MG63 (cell line): ENCODE results near the gene MAF. TPM values are rescaled to one million over a fixed set of nuclear protein-coding genes. Genes with fewer than 3 reads are reported as not detected.

ENCODE experiments used
- DNase-seq: peaks from one replicate; pipeline ENCODE4 v3.0.0-alpha.2; 2020
- H3K27me3 ChIP-seq: fragments of 250-450 bp; sonication (Bioruptor Pico); 2 replicates; pipeline ENCODE4 v1.5.1; 2020; ENCODE audit warnings: mild to moderate bottlenecking, moderate library complexity
- H3K36me3 ChIP-seq: fragments of 250-450 bp; sonication (Bioruptor Pico); 2 replicates; pipeline ENCODE4 v1.5.1; 2020; ENCODE audit warnings: mild to moderate bottlenecking, moderate library complexity
- H3K4me3 ChIP-seq: fragments of 250-450 bp; sonication (Bioruptor Pico); 2 replicates; pipeline ENCODE4 v1.5.1; 2020; ENCODE audit warnings: mild to moderate bottlenecking, moderate library complexity
- H3K9me3 ChIP-seq: fragments of 250-450 bp; sonication (Bioruptor Pico); 2 replicates; pipeline ENCODE4 v1.5.1; 2020; ENCODE audit warnings: mild to moderate bottlenecking, moderate library complexity
- total RNA-seq: library from RNA; depleted of rRNA; stranded (reverse); fragments of >200 nt; shearing (Covaris generic); gene quantifications from 2 replicates; pipeline ENCODE4 v1.2.3, GENCODE V29; 2014; ENCODE audit warnings: low replicate concordance

The MAF gene
- total RNA-seq, 1 experiment from 2014 or later = not detected

DNA sequence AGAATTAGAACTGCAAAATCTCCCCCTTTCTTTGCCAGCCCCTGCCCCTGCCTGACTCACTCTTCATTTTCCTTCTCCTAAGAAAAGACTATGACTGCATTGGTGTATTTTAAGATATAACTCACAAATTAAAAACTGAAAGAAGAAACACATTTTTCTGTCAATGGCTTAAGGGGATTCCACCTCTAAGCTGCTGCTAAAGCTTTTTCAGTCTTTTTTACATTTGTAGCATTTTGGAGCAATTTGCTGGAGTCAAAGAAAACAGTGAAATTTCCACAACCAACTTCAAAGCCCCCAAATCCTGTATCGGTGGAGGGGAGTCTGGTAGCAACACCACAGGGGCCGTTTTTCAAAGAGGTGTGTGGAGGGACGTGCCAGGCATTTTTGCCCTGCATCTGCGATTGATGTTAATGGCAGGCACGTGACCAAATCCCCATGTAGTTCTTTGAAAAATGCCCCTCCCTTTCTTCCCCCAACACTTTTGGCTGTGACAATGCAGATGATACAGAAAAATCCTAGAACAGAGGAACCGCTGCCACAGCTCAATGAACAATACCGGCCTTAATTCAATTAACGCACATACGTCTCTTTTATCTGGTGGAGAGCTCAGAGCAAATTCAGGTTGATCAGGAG is 28.5 kb downstream of the MAF start:
- Histone ChIP-seq H3K4me3 (no peak overlapping the region), H3K36me3 (no peaks in the 10 kb centered on the region), H3K9me3 (no peaks in the 10 kb centered on the region), H3K27me3 (no peaks in the 10 kb centered on the region)
- DNase-seq = no peak

DNA sequence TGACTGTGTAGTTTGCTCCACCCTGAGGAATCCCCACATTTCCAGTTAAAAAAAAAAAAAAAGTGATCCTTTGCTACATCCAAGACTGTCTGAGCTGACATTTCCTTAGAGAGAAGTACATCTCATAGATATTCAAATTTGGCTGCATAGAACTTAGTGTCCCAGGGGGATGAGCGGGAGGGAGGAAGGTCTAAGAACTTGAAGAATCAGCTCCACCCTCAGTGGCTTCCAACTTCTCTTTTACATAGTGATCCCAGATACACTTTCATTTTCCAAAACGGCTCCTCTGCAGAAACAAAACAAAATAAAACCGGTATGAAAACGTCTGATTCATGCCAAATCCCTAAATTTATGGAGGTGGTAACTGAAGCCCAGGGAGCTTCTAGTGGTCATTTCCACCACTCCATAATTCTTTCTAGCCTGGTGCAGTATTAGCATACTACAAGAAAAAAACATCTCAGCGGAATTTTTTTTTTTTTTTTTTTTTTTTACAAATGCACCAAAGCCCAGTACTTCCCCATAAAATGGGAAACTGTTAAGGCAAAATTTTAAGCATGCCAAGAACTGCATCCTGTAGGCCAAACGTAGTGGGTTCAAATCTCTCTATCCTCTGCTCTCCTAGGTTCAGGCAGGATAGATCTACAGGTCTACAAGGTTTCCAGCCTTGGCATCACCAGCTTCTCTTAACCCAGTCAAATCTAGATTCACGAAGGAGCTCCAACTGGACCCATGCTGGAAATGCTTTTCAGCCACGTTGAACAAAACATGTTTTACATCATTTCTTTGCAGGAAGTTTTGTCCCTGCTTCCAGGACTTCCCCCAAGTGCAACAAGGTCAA is 29.3 kb downstream of the MAF start:
- H3K4me3 ChIP-seq = no peak overlapping the region
- H3K36me3 ChIP-seq = no peaks in the 10 kb centered on the region
- no peaks in the 10 kb centered on the region for H3K27me3 ChIP-seq
- H3K9me3 ChIP-seq = no peaks in the 10 kb centered on the region
- DNase-seq = no peak

DNA sequence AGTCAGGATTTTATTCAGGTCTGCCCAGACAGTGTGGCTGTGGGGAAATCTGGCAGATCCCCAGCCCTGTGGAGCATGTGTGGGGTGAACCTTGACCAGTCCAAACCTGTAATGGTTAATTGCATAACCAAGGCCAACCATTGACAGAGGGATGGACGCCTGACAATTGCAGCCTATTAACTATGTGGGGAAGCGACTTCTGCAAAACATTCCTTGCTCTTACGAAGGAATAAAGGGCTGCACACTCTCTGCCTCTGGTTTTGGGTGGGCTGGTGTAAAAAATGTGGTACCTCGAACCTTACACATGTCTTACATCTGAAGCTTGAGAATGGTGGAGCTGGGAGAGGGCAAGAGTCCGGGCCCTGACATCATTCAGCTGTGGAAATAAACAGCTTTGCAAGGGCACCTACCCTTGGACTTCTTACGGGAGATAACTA is 35.8 kb downstream of the MAF start:
- Histone ChIP-seq H3K27me3 (no peaks in the 10 kb centered on the region), H3K4me3 (no peak overlapping the region), H3K9me3 (no peaks in the 10 kb centered on the region), H3K36me3 (no peaks in the 10 kb centered on the region)
- no peak for DNase-seq

DNA sequence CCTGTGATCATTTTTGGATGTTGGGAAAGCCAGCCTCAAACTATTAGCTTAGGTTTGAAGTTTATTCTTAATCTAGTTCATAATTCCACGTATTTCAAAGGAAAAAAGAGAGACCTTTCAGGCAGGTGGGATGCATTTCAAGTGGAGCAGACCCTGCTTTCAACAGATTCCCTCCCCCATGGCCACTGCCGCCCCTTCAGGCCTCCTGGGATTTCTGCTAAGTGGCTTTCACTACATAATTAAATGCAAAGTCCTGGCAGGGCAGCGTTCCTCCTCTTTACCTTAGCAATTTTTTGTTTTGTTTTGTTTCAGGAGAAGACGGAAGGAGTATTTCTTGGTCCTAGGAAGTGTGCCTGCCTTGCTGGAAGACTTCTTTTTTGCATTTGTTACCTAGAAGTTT is 36.6 kb downstream of the MAF start:
- no peak overlapping the region for H3K4me3 ChIP-seq
- no peak for DNase-seq
- H3K27me3 ChIP-seq = no peaks in the 10 kb centered on the region
- no peaks in the 10 kb centered on the region for H3K36me3 ChIP-seq
- no peaks in the 10 kb centered on the region for H3K9me3 ChIP-seq

DNA sequence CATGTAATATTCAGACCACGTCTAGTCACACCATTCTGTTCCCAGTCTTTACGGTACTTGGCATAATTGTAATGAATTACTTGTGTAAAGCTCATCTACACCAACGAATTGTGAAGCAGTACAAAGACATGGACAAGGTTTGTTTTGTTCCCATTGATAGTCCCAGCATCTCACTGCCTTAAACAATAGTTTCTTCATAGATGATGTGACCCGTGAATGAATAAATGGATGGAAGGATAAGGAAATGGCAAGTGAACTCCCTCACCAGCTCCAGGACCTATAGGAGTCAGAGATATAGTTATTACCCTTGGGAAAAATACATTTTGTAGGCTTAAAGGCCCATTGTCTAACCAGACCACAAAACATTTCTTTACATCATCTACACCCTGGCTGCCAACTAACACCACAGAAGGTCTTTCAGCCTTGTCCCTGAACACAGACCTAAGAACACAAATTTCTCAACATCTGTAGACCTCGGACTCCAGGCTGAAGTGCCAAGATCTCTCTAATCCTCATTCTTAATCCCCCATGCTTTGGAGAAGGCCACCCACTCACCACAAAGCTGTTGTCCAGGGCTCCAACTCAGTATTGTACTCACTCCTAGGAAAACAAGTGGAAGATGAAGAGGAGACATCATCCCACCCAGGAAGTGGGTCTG is 38.2 kb downstream of the MAF start:
- no peaks in the 10 kb centered on the region for H3K36me3 ChIP-seq
- no peak for DNase-seq
- H3K4me3 ChIP-seq = no peak overlapping the region
- no peaks in the 10 kb centered on the region for H3K27me3 ChIP-seq
- H3K9me3 ChIP-seq = no peaks in the 10 kb centered on the region

DNA sequence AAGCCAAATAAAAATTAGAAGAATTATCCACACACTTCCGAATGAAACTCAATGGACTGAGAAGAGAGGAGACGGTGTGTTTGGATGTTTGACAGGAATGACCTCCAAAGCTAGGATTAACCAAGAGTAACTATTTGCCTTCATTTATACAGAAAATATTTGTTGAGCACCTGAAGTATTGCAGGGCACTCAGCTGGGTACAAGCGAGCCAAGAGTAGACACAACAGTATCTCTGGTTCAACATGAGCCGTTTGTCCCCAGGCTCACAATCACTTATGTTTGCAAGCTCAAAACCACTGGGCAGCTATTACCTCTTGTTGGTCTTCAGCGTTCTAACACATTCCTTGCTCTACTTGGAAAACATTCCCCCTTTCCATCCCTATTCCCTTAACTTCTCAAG is 38.8 kb downstream of the MAF start:
- Histone ChIP-seq H3K9me3 (no peaks in the 10 kb centered on the region), H3K4me3 (no peak overlapping the region), H3K27me3 (no peaks in the 10 kb centered on the region), H3K36me3 (no peaks in the 10 kb centered on the region)
- no peak for DNase-seq

DNA sequence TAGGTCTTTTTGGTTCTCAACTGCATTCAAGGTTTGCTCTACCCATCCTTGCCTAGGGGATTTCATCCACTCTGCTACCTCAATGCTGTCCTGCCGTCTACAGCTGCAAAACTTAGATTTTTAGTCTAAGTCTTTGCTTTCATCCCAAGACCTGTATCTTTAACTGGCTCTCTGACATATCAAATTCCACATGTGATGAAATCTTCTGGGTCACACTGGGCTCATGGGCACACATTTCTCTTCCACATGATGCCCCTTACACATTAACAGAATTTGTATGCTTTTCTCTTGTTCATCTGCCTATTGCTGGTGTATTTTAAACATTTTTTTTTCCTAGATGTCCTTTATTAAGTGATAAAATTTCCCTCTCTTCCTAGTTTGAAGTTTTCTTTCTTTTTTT is 39.6 kb downstream of the MAF start:
- H3K9me3 ChIP-seq = no peaks in the 10 kb centered on the region
- H3K27me3 ChIP-seq = no peaks in the 10 kb centered on the region
- DNase-seq = no peak
- H3K36me3 ChIP-seq = no peaks in the 10 kb centered on the region
- H3K4me3 ChIP-seq = no peak overlapping the region

DNA sequence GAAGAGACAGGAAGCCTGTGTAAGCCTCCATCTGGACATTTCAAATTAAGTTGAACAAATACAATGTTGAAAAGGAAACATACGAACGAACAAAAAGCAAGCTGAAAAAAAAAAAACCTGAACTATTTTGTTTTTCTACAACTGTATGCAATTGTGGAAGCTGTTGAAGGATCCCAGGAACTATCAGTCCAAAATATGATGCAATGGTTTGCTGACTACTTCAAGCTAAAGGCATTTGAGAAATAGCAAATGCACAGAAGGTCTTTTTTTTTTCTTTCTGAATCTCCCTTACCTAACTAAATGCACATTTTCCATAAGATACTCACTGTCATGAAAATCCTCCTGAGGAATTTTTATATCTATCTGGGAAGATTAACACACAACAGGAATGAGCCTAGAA is 40.2 kb downstream of the MAF start:
- no peak overlapping the region for H3K4me3 ChIP-seq
- no peaks in the 10 kb centered on the region for H3K9me3 ChIP-seq
- no peaks in the 10 kb centered on the region for H3K36me3 ChIP-seq
- no peaks in the 10 kb centered on the region for H3K27me3 ChIP-seq
- DNase-seq = no peak

DNA sequence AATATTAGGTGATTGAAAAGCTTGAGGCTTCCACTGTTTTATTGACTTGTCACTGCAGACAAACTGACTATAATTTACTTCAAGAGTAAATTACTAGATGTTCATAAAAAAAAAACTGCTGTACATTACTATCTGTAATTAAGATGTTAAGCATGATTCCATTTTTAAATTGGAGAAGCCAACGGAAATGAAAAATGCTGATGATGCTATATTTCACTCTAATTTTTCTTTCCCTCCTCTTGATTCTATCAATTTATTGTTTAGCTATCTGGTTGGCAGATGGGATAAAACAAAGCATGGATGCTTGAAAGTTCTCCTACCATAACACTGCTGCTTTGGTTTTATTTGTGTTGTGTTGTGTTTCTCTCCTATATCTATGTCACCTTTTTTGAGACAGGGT is 41.0 kb downstream of the MAF start:
- no peaks in the 10 kb centered on the region for H3K27me3 ChIP-seq
- no peaks in the 10 kb centered on the region for H3K9me3 ChIP-seq
- no peak for DNase-seq
- no peaks in the 10 kb centered on the region for H3K36me3 ChIP-seq
- no peak overlapping the region for H3K4me3 ChIP-seq

DNA sequence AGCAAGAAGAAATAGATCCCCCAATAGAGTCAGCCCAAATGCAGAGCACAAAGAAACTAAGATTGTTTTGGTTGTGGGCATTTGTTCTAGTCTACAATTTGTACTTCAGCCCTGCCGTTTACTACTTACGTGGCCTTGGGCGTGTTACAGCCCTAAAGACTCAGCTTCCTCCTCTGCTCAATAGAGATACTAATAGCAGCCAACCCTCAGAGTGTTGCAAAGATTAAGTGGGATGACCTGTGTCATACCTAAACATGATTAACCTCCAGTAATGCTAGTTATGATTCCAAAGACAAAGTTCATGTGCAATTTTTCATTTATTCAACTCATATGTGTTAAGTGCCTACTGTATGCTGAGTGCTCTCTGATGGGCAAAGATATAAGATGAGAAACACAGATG is 43.1 kb downstream of the MAF start:
- Histone ChIP-seq H3K36me3 (no peaks in the 10 kb centered on the region), H3K27me3 (no peaks in the 10 kb centered on the region), H3K4me3 (no peak overlapping the region), H3K9me3 (no peaks in the 10 kb centered on the region)
- no peak for DNase-seq

DNA sequence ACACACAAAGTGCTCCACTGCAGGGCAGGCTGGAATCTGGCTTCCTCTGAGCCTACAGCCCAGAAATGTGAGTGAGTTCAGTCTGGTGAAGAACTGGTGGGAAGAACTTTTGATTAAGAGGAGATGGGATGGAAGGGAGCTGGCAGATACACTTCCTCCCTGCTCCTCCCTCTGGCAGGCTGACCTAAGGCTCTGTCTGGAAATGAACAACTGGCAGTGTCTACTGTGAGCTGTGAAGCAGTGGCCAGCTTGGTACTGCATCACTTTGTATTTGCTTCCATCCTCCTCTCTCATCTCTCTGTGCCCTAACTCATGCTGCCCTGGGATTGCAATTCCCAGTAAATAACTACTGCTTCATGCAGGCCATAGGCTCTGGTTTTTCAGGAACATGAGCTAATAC is 45.6 kb downstream of the MAF start:
- H3K4me3 ChIP-seq = no peak overlapping the region
- H3K36me3 ChIP-seq = no peaks in the 10 kb centered on the region
- no peaks in the 10 kb centered on the region for H3K27me3 ChIP-seq
- DNase-seq = no peak
- no peaks in the 10 kb centered on the region for H3K9me3 ChIP-seq

DNA sequence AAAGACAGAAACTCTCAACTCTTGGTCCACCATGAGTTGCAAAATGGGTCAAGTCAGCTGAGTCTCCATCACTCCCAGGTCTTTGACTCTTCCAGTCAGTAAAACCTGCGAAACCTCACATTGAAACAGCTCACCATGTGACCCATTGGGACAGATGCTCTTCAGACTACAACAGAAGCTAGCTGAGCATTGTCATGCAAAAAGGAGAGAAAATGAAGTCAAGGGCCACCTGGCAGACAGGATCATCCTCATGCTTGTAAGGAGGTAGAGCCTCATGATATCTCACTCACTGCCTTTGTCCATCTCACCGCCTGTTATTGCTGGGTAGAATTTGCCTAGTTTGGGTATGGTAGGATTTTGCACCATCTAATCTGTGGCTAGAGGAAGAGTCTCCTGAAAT is 50.2 kb downstream of the MAF start:
- DNase-seq = no peak
- H3K27me3 ChIP-seq = no peaks in the 10 kb centered on the region

DNA sequence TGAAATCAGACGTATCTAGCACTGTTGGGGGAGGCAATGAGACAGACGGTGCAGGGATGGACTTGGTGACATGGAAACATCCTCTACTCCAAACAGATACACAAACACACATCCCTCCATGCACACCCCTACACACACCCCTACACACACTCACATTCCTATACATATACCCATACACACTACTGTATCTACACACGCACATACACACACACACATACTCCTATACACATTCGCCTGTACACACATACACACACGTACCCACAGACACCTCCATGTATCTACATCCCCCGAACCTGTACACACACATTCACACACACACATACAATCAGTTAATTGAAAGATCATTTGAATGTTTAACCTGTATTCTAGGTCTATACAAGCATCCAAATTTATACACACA is 53.5 kb downstream of the MAF start:
- DNase-seq = no peak
- H3K27me3 ChIP-seq = no peaks in the 10 kb centered on the region
- H3K4me3 ChIP-seq = no peak overlapping the region
- no peaks in the 10 kb centered on the region for H3K36me3 ChIP-seq
- no peaks in the 10 kb centered on the region for H3K9me3 ChIP-seq

More for the DNA sequence above, 50.2 kb downstream of the MAF start:
- Histone ChIP-seq H3K4me3 (no peak overlapping the region), H3K36me3 (no peaks in the 10 kb centered on the region), H3K9me3 (no peaks in the 10 kb centered on the region)
